Measurements from ENCODE around the gene CLDN6.

Gene CLDN6

DNA sequence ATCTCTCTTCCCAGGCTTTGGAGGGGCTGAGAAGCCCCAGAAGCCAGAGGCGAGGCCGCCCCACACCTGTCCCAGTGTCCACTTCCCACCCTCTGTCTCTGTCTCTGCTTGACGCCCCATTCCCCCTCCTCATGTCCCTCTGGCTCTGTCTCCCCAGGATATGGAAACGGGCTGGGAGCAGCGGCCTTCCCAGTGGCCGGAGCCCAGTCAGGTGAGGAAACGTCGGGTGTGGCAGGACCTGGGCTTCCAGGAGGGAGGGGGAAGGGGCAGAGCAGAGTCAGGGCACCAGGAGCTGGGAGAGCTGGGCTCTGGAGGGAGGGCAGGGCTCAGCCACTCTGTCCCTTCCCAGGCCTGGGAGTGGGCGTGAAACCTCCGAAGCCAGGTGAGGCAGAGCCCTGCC lies 27.1 kb downstream of the CLDN6 start:
- DNase-seq (ENCODE audit: low read depth in 1 of 2, low spot score in 1 of 2), result no peak

- DNase-seq (ENCODE audit: low read depth in 1 of 2, low spot score in 1 of 2), result no peak
Observed at GRCh38 chr16:2988590-2989099, 29.3 kb downstream of the CLDN6 start.

DNA sequence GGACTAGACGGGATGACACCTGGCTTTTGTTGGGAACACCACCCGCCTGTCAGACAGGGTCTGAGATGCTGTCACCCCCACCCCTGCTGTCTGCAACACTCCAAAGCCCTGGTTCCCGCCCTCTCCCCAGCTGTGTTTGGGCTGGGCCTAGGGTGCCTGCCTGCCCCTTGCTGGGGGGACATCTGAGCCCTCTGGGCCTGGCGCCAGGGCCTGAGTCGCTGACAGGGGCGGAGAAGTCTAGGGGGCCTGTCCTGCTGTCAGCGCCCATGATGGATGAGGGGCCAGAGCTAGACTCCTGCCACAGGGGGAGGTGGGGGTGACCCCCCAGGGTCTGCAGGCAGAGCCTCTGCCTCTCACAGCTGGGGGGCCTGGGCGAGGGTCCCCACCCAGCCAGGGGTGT lies 30.1 kb downstream of the CLDN6 start:
- DNase-seq (ENCODE audit: low read depth in 1 of 2, low spot score in 1 of 2), result no peak

DNA sequence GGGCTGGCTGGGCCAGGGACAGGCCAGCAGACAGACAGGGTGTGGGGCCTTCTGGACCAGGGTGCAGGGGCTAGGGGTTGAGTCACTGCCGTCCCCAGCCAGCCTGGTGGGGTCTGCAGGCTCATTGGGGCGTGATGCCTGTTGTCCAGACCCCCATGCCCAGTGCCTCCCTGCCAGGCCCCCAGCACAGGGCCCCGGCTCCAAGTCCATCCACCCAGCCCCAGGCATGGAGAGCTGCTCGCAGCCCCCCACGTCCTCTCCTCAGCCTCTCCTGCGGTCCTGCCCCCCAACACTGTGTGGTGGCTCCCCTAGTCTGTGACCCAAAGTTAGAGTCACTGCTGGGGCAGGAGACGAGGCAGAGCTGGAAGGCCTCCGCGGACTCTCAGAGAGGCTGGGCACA lies 30.7 kb downstream of the CLDN6 start:
- DNase-seq (ENCODE audit: low read depth in 1 of 2, low spot score in 1 of 2), result no peak

DNA sequence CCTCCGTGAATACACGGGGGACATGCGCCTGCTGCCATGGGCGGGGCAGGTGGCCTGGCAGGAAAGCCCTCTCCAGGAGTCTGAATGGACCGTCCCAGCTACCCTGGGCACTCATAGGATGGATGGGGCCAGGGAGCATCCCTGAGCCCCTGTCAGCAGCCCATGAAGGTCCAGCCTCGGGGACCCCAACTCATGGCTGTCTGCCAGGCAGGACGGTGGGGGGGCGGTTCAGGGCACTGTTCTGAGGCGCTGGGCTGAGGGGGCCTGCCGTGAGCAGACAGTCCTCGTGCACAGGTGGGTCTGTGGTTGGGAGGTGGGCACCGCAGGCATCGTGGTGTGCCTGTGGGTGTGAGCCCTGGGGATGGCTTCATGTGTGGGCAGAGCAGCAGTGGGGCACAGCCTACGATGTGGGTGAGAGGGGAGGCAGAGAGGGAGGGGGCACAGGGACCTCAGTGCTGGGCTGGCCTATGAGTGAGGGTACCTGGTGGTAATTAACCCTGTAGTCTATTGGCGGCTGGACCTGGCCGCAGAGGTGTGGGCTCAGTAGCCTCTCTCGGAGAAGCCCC lies 31.3 kb downstream of the CLDN6 start:
- no peak for DNase-seq (ENCODE audit: low read depth in 1 of 2, low spot score in 1 of 2)

DNA sequence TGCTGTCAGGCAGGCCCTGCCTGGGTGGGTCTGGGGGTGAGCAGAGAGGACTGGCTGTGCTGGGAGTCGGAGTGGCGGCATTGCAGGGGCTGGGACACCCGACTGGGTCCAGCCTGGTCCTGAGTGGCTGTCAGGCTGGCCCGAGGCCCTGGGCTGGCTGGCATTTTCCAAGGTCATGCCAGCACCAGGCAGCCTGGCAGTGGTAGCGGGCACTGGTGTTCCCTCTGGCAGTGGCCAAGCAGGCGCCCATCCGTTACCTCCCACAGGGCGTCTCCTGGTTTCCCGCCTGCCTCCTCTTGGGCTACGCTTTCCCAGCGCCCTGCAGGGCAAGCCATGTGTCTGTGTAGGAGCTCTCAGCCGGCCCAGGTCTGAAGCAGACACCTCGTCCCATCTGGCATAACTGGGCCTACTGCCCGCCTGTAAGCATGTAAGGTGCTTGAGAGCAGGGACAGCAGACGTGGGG lies 32.1 kb downstream of the CLDN6 start:
- no peak for DNase-seq (ENCODE audit: low read depth in 1 of 2, low spot score in 1 of 2)

DNA sequence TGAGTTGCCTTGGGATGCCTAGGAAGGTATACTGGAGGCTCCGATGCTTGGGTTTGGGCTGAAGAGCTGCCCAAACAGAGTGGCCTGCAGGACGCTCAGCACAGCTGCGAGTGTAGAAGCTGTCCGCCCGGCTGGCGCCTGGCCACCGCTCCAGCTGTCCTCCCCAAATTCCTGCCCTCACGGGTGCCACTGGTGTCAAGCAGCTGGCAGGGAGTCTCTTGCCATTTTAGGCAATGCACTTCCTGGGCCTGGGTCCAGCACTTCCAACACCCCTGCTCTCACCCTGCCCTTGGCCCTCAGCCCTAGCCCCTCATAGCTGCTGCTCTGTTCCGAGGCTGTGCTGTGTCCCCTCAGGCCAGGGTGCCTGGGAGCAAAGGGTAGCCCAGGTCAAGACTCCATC lies 32.5 kb downstream of the CLDN6 start:
- DNase-seq (ENCODE audit: low read depth in 1 of 2, low spot score in 1 of 2), result no peak

DNA sequence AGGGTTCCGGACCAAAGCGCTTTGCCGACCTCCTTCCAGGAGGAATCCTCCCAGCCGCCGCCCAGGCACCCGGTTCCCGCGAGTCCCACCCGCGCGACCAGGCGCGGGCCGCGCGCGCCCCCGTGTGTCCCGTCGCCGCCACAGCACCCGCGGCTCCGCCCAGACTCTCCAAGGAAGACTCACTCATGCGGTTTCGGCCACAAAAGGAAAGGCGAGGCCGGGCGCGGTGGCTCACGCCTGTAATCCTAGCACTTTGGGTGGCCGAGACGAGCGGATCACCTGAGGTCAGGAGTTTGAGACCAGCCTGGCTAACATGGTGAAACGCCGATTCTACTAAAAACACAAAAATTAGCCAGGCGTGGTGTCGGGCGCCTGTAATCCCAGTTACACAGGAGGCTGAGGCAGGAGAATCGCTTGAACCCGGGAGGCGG lies 34.3 kb downstream of the CLDN6 start:
- DNase-seq (ENCODE audit: low read depth in 1 of 2, low spot score in 1 of 2), result peak; percentile 54 to 59

DNA sequence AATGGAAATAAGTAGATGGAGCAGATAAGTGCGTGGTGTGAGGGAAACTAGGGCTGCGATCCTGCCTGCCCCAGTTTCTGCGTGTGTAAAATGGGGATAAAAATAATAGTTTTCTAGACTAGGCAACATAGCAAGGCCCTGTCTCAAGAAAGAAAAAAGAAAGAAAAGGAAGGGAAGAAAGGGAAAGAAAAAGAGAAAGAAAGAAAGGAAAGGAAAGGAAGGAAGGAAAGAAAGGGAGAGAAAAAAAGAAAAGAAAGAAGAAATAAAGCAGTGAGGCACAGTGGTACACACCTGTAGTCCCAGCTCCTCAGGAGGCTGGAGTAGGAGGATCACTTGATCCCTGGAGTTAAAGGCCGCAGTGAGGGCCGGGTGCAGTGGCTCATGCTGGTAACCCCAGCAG lies 35.6 kb downstream of the CLDN6 start:
- DNase-seq (ENCODE audit: low read depth in 1 of 2, low spot score in 1 of 2), result no peak

GRCh38 chr16:2981899-2982250 lies 36.1 kb downstream of the CLDN6 start:
- no peak for DNase-seq (ENCODE audit: low read depth in 1 of 2, low spot score in 1 of 2)

DNA sequence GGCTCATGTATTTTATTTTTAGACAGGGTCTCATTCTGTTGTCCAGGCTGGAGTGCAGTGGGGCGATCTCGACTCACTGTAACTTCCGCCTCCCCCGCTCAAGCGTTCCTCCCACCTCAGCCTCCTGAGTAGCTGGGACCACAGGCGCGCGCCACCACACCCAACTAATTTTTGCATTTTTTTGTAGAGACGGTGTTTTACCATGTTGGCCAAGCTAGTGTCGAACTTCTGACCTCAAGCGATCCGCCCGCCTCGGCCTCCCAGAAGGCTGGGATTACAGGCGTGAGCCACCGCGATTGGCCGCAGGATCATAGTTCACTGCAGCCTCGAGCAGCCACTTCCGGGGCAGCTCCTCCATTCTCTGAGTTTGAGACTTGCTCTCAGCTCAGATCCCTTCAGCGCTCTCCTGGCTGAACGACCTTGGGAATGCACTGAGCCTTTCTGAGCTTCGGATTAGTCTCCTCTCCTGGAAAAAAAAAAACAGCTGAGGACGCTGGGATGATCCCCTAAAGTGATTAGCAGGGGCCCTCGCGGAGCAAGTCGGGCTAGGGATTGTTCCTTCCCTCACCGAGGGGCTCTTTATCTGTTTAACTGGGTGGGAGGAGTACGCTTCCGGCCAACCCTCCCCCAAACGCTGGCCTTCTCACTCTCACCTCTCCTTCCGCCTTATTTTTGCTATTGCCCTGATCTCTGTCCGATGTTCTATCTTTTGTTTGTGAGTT lies 36.6 kb downstream of the CLDN6 start:
- DNase-seq (ENCODE audit: low read depth in 1 of 2, low spot score in 1 of 2), result no peak

DNA sequence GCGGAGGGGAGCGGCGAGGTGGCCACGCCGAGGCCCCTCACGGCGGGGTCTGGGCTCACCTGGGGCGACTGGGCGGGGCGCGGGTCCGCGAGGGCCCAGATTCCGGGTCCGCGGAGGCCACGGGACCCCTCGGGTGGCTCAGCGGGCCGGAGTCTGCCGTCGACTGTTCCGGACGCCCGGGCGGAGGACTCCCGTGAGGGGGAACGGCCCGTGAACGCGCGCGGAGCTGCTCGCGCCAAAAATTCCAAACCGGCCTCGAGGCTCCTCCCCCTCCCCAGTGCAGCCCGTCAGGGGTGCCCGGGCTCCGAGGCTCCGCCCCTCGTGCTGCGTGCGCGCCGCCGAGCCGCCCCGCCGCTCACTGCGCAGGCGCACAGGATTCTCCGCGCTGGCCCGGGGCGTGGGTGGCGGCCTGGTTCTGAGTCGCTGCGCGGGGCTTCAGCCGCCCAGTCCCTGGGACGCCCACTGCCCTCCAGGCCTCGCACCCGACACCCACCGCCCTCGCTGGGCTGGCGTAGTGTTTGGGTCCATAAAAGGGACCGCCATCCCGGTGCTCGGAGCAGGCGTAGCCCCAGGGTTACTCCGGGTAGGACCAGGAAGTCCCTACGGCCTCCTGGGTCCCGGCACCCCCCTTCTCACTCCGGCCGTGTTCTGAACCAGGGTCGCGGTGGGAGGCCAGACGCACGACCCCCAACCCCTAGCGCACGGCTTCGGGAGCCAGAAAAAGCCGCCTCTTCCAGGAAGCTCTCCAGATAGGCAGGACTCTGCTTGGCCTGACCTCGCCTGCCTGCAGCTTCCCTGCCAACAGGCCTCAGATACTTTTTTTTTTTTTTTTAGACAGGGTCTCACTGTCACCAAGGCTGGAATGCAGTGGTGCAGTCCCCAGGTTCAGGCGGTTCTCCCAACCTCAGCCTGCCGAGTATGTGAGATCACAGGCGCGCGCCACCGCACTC lies 37.5 kb downstream of the CLDN6 start, which contains the start of gene PKMYT1:
TSS of gene PKMYT1 (minus strand) at position 220 of the 950 bp plus-strand sequence. CDS start 789 bp downstream, outside the sequence.
- DNase-seq (ENCODE audit: low read depth in 1 of 2, low spot score in 1 of 2), result peak; percentile 89 to 94

- no peak for DNase-seq (ENCODE audit: low read depth in 1 of 2, low spot score in 1 of 2)
Observed at GRCh38 chr16:2979669-2980226, 38.2 kb downstream of the CLDN6 start.

DNA sequence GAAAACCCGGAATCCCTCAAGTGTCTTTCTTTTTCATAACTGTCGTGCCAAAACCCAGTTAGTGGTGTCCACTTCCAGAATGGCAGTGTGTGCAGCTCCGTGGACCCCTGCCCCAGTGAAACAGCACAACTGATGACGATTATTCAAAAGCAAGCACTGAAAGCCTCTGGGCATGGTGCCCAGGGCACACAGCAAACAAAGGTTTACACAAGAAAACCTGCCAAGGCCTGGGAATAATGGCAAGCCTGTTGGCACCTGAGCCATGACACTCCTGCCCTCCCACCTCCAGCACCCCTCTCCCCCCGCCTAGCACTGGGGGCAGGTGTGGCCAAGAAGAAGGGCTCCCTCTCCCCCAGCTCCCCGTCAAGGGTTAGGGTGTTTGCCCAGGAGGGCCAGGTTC lies 40.5 kb downstream of the CLDN6 start:
- DNase-seq (ENCODE audit: low read depth in 1 of 2, low spot score in 1 of 2), result no peak

DNA sequence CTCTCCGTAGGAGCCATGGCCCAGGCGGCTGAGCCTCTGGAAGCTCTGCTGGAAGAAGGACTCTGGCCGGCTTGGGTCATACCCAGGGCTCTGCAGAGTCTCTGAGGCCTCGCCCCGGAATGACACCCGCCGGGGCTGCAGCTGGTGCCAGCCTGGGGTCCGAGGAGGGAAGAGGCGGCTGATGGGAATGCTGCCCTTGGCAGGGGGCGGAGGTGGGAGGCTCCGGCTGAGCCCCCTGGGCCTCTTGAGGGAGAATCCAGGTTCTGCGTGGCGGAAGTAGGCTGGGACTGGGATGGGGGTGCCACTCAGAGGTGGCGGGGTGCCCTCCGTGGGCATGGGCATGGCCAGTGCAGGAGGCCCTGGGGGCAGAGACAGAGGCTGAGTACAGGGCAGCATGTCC lies 41.3 kb downstream of the CLDN6 start:
- no peak for DNase-seq (ENCODE audit: low read depth in 1 of 2, low spot score in 1 of 2)

GRCh38 chr16:2976201-2976600 lies 41.8 kb downstream of the CLDN6 start:
- DNase-seq (ENCODE audit: low read depth in 1 of 2, low spot score in 1 of 2), result no peak

DNA sequence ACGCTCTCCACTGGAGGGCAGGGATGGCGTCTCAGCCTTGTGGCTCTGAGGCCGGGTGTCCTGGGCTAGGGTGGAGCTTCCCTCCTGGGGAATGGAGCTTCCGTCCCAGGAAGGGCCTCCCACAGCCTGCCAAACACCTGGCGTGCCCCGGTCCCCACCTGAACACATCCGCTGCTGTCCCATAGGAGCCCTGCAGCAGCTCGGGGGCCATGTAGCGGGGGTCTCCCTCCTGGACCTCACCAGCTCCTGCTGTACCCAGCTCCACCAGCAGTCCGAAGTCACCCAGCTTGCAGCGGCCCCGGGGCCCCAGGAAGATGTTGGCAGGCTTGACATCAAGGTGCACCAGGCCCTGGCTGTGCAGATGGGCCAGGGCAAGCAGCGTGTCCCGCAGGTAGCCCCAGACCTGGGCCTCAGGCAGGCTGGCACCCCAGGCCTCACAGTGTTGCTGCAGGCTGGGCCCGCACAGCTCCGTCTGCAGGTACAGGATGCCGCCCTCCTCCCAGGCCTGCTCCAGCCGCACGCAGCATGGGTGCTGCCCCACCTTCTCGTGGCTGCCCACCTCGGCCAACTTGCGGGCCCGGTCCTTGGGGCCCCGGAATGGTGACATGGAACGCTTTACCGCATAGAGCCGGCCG lies 42.7 kb downstream of the CLDN6 start:
- no peak for DNase-seq (ENCODE audit: low read depth in 1 of 2, low spot score in 1 of 2)

DNA sequence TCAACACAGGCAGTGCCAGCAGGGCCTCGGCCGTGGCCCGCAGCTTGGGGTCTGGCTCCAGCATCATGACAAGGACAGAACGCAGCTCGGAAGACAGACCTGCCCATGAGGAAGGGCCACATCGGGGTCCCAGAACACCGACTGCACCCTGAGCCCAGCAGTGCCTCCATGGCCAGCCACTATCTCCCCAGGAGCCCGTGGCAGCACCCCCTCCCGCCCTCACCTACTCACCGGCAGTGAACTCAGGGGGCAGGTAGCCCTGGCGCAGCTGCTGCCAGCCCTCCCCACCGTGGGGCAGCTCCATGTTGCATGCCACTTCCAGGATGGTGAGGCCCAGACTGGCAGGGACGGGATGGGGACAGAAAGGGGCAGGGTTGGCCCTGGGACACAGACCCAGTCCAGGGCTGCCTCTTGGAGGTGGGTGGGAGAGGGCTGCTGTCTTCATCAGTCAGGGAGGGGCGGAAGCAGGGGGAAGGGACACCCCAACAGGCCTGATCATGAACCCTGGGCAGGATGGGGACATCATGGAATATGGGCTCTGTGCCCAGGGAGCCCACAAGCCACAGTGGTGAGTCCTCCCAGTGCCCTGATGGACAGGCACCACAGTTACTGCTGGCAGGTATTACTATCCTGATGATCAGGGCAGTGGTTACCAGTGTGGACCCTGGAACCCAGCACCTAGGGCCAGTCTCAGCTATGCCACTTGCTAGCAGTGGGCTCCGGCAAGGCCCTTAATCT lies 43.5 kb downstream of the CLDN6 start:
- DNase-seq (ENCODE audit: low read depth in 1 of 2, low spot score in 1 of 2), result no peak

- no peak for DNase-seq (ENCODE audit: low read depth in 1 of 2, low spot score in 1 of 2)
Observed at GRCh38 chr16:2973605-2974318, 44.2 kb downstream of the CLDN6 start.

DNA sequence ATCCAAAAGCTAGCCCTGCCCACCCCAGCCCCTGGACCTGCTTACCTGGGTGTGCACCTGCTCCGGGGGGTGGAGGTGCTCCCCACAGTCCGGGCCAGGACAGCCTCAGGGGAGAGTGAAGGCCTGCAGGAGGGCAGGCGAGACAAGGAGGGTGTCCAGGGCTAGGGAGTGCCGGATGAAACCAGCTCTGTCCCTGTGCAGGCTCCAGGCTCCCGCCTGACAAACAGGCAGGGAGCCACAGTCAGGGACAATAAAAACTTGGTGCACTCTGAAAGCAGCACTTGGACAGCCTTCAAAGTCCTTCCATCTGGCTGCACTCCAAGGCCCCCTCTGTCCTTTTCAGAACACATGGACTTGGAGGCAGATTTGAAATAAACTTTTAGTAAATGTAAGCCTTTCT lies 44.9 kb downstream of the CLDN6 start:
- DNase-seq (ENCODE audit: low read depth in 1 of 2, low spot score in 1 of 2), result no peak

Measured in activated CD4-positive, alpha-beta T cell treated with anti-CD3 and anti-CD28 coated beads, Interleukin-2, amount 50 U/mL, for 24 hours (primary cell).